GM13976 (cell line): ENCODE results near the gene C20orf144.

ENCODE experiments used
- DNase-seq: peaks from one replicate; pipeline ENCODE4 v3.0.0; 2012; ENCODE audit warnings: low spot score
- in situ Hi-C: fragments of 300-500 bp; cut with MboI; formaldehyde crosslinking; loops from one replicate; pipeline ENCODE4 v1.12.0; 2022; ENCODE audit warnings: low sequenced_read_pairs, mixed read lengths, inconsistent platforms; ENCODE audit not compliant: unreplicated experiment
- TF ChIP-seq, protein P1 (sequence below): IDR thresholded peaks from 2 replicates; pipeline ENCODE4 v1.5.1; 2012; ENCODE audit warnings: borderline replicate concordance, mild to moderate bottlenecking; ENCODE audit not compliant: insufficient read depth; ENCODE audit errors: extremely low read depth, missing control alignments, control extremely low read depth

The C20orf144 gene

GRCh38 chr20:33676121-33676520 lies 14.0 kb downstream of the C20orf144 start:
- TF ChIP-seq, protein P1, sequence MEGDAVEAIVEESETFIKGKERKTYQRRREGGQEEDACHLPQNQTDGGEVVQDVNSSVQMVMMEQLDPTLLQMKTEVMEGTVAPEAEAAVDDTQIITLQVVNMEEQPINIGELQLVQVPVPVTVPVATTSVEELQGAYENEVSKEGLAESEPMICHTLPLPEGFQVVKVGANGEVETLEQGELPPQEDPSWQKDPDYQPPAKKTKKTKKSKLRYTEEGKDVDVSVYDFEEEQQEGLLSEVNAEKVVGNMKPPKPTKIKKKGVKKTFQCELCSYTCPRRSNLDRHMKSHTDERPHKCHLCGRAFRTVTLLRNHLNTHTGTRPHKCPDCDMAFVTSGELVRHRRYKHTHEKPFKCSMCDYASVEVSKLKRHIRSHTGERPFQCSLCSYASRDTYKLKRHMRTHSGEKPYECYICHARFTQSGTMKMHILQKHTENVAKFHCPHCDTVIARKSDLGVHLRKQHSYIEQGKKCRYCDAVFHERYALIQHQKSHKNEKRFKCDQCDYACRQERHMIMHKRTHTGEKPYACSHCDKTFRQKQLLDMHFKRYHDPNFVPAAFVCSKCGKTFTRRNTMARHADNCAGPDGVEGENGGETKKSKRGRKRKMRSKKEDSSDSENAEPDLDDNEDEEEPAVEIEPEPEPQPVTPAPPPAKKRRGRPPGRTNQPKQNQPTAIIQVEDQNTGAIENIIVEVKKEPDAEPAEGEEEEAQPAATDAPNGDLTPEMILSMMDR: no peak

GRCh38 chr20:33676652-33677645 lies 14.8 kb downstream of the C20orf144 start:
- TF ChIP-seq, protein P1: no peak
- no peak for DNase-seq
- in situ Hi-C loops: no loop called here

More at GRCh38 chr20:33676121-33676520, 14.0 kb downstream of the C20orf144 start:
- DNase-seq: no peak
- in situ Hi-C loops: no loop called here

GRCh38 chr20:33677991-33678702 lies 16.0 kb downstream of the C20orf144 start:
- no peak for DNase-seq
- TF ChIP-seq, protein P1: no peak
- in situ Hi-C loops: no loop called here

- in situ Hi-C loops: no loop called here
- DNase-seq: peak; percentile 80
- TF ChIP-seq, protein P1: no peak
These were observed 17.8 kb downstream of the C20orf144 start for GRCh38 chr20:33679758-33680485.

DNA sequence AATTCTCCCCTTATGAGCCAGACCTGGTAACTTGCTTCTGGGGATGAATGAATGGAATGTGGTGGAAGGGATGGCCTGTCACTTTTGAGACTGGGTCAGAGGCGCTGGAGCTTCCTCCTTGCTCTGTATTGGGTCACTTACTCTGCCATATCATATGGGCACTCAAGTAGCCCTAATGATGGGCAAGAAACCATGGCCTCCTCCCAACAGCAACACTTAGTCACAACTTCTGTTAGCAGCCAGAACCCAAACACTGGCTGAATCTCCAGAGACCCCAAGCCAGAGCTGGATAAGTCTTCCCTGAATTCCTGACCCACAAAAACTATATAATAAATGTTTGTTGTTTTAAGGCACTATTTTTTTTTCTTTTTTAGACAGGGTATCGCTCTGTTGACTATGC lies 18.6 kb downstream of the C20orf144 start:
- DNase-seq: no peak
- in situ Hi-C loops: no loop called here
- TF ChIP-seq, protein P1: no peak

GRCh38 chr20:33681288-33681687 lies 19.2 kb downstream of the C20orf144 start:
- TF ChIP-seq, protein P1: no peak
- in situ Hi-C loops: no loop called here
- no peak for DNase-seq
